Calu3 (cell line): ENCODE data around the gene ADAM8. TPM values are rescaled to one million over a fixed set of nuclear protein-coding genes. Genes with fewer than 3 reads are reported as not detected.

Source experiments
- BruUV-seq: library from RNA; stranded (reverse); fragments of 400-500 nt; replicated peaks from 2 replicates; lab custom pipeline; 2021; lab: Mats Ljungman, UMichigan
- CTCF ChIA-PET: fragments of 300-600 bp; sonication (Branson Sonifier 250); formaldehyde crosslinking; loops from one replicate; lab custom pipeline; 2022; ENCODE audit warnings: antibody characterized with exemption; lab: Charles Lee
- DNase-seq: peaks from one replicate; pipeline ENCODE4 v3.0.0; 2022
- H3K27ac Mint-ChIP-seq: one replicate; pipeline ENCODE4 v1.8.0; 2022; ENCODE audit warnings: mixed read lengths; ENCODE audit not compliant: unreplicated experiment
- H3K27me3 Mint-ChIP-seq: one replicate; pipeline ENCODE4 v1.8.0; 2022; ENCODE audit warnings: mixed read lengths; ENCODE audit not compliant: unreplicated experiment
- H3K36me3 Mint-ChIP-seq: one replicate; pipeline ENCODE4 v1.8.0; 2022; ENCODE audit warnings: mild to moderate bottlenecking, moderate library complexity, mixed read lengths; ENCODE audit not compliant: insufficient read depth, unreplicated experiment
- H3K4me1 Mint-ChIP-seq: one replicate; pipeline ENCODE4 v1.8.0; 2022; ENCODE audit warnings: mild to moderate bottlenecking, low read depth, mixed read lengths; ENCODE audit not compliant: unreplicated experiment
- H3K4me3 Mint-ChIP-seq: one replicate; pipeline ENCODE4 v1.8.0; 2022; ENCODE audit warnings: mild to moderate bottlenecking, low read depth, moderate library complexity, mixed read lengths; ENCODE audit not compliant: unreplicated experiment
- H3K9me3 Mint-ChIP-seq: one replicate; pipeline ENCODE4 v1.8.0; 2022; ENCODE audit warnings: low read depth, mixed read lengths; ENCODE audit not compliant: unreplicated experiment
- CTCF ChIP-seq: fragments of 200-600 bp; IDR thresholded peaks from one replicate; pipeline ENCODE4 v1.8.0; 2022; ENCODE audit warnings: antibody characterized with exemption; ENCODE audit not compliant: unreplicated experiment
- intact Hi-C: fragments of 100-400 bp; cut with micrococcal nuclease; formaldehyde crosslinking; loops from one replicate; pipeline ENCODE4 v1.10.0; 2022; ENCODE audit not compliant: unreplicated experiment
- total RNA-seq: library from RNA; stranded (reverse); gene quantifications from 2 replicates; pipeline ENCODE4 v1.2.3, GENCODE V29; 2022

The ADAM8 gene
- total RNA-seq, 1 experiment from 2014 or later = 40.4 TPM

- Mint-ChIP-seq H3K27me3 (peaks cover 11% of the 10 kb centered on the region), H3K36me3 (peaks cover 20% of the 10 kb centered on the region), H3K4me3 (peak overlapping the region; percentile 7), H3K4me1 (peaks cover 19% of the 10 kb centered on the region), H3K9me3 (no peaks in the 10 kb centered on the region), H3K27ac (peak overlapping the region; percentile 22)
- no peak for TF ChIP-seq CTCF
- CTCF ChIA-PET = interaction anchor here (0.7 to 1.6 kb wide), 2 partner anchors 10 to 18 kb away, joined by 5 to 7 read pairs; partner anchors contain the start of gene ADAM8
- DNase-seq = peak; percentile 63
- BruUV-seq = no TSS peak
- intact Hi-C loops = no loop called here
Measured at GRCh38 chr10:133257489-133258065, 19.1 kb downstream of the ADAM8 start.

- Mint-ChIP-seq H3K36me3 (peaks cover 18% of the 10 kb centered on the region), H3K4me3 (no peak overlapping the region), H3K27ac (no peak overlapping the region), H3K27me3 (peaks cover 26% of the 10 kb centered on the region), H3K4me1 (peaks cover 16% of the 10 kb centered on the region), H3K9me3 (no peaks in the 10 kb centered on the region)
- CTCF ChIA-PET = no interaction called here
- no TSS peak for BruUV-seq
- DNase-seq = no peak
- intact Hi-C loops = no loop called here
- no peak for TF ChIP-seq CTCF
Measured at GRCh38 chr10:133255323-133255722, 21.3 kb downstream of the ADAM8 start.

- DNase-seq = no peak
- peaks cover 33% of the 10 kb centered on the region for H3K27me3 Mint-ChIP-seq
- no peaks in the 10 kb centered on the region for H3K9me3 Mint-ChIP-seq
- no peak overlapping the region for H3K27ac Mint-ChIP-seq
- BruUV-seq = no TSS peak
- CTCF ChIA-PET = no interaction called here
- H3K4me3 Mint-ChIP-seq = no peak overlapping the region
- H3K36me3 Mint-ChIP-seq = peaks cover 13% of the 10 kb centered on the region
- peaks cover 17% of the 10 kb centered on the region for H3K4me1 Mint-ChIP-seq
- TF ChIP-seq CTCF = no peak
- intact Hi-C loops = no loop called here
Measured at GRCh38 chr10:133254421-133255120, 22.1 kb downstream of the ADAM8 start.

- Mint-ChIP-seq H3K27ac (no peak overlapping the region), H3K4me3 (no peak overlapping the region), H3K9me3 (no peaks in the 10 kb centered on the region), H3K4me1 (peaks cover 9% of the 10 kb centered on the region), H3K27me3 (peaks cover 45% of the 10 kb centered on the region), H3K36me3 (peaks cover 5% of the 10 kb centered on the region)
- no peak for DNase-seq
- no TSS peak for BruUV-seq
- TF ChIP-seq CTCF = no peak
- CTCF ChIA-PET = no interaction called here
- intact Hi-C loops = no loop called here
Measured at GRCh38 chr10:133253361-133253955, 23.2 kb downstream of the ADAM8 start.
